IPS-NIHi11 (cell line): Measurements from ENCODE around the gene HNF1A.

Source experiments
- DNase-seq: peaks from one replicate; pipeline ENCODE4 v3.0.0; 2012; ENCODE audit warnings: mixed read lengths, low spot score

The HNF1A gene

GRCh38 chr12:120959111-120959878 is 19.0 kb upstream of the HNF1A start:
- DNase-seq: no peak

DNA sequence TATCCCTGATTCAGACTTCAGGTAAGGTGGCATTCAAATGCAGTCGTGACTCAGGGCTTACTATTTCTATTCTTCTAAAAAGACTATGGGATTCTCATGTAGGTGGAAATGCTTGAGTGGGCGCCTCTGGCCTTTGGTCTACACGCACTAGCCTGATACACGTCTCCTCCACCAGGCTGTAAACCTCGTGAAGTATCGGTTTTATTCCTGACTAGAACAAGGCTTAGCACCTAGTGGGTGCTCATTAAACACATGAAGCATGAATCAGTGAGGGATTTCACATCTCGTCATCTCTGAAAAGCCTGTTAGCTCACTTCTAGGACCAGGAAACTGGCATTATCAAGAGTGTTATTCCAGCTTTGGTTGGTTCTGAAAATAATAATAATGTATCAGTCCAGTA is 17.7 kb upstream of the HNF1A start:
- no peak for DNase-seq

DNA sequence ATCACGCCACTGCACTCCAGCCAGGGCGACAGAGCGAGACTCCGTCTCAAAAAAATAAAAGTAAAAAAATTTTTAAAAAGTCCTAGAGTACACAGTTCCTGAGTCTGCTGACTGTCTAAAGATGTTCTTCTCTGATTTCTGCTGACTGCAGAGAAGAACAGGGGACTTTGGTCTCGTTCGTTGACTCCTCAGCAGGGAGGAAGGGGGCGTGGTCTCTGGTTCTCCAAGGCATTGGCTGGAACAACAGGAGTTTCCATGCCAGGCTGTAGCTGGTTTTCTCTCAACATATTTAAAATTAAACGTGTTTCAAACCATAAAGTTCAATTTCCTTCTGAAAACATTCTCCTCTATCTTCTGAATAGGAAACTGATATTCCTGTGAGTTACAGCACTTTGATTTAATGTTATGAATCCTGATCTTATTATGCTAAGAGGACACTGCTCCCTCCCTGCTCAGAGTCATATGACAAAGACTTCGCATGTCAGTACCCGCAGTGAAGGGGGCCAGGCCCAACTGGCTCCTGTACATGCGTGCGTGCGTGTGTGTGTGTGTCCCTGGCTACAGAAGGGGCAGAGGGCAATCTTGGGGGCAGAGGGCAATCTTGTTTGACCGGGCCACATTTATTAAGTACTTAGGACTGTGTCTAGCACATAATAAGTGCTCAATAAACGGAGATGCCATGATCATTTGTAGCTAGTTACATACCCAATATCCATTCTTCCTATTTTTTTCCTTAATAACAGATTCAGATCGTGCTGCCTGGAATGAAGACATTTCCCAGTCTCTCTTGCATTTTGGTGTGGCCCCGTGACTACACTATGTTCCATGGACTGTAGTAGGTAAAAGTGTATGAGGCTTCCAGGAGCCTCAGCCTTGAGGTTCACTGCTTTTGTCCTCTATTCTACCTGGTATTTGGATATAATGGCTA is 16.5 kb upstream of the HNF1A start:
- peak; percentile 75 for DNase-seq

GRCh38 chr12:120962532-120963020 is 15.8 kb upstream of the HNF1A start:
- DNase-seq: no peak

DNA sequence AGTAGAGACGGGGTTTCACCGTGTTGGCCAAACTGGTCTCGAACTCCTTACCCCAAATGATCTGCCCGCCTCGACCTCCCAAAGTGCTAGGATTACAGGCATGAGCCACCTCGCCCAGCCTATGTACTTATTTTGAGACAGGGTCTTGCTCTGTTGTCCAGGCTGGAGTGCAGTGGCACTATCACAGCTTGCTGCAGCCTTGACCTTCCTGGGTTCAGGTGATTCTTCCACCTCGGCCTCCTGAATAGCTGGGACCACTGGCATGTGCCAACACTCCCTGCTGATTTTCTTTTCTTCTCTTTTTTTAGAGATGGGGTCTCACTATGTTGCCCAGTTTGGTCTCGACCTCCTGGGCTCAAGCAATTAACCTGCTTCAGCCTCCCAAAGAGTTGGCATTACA is 14.0 kb upstream of the HNF1A start:
- DNase-seq: no peak

DNA sequence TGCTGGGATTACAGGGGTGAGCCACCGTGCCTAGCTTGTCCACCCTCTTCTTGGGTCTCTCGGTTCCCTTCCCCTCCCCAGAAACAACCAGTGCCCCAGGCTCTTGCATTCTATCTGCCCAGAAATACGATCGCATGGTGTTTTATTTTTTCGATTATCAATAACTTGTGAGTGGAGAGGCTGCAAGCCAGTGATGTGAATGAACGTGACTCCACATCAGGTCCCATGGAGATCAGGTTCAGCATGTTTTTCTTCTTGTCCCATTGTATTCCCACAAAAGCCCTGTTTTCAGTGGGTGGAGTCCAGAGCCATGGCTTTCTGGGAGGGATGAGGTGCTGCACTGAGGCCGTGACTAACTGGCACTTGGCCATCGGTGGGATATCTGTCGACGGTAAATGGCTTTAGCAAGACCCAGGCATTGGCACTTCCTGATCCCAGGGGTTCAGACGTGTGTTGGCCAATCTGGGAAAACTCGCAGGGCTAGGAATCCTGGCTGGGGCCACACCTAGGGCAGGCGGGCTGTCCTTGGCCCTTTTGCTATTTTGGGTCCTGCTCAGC is 12.7 kb upstream of the HNF1A start:
- DNase-seq: no peak

- no peak for DNase-seq
These were observed 8.0 kb upstream of the HNF1A start for GRCh38 chr12:120970310-120970709.

GRCh38 chr12:120971299-120972180 is 6.8 kb upstream of the HNF1A start:
- peak; percentile 76 for DNase-seq

DNA sequence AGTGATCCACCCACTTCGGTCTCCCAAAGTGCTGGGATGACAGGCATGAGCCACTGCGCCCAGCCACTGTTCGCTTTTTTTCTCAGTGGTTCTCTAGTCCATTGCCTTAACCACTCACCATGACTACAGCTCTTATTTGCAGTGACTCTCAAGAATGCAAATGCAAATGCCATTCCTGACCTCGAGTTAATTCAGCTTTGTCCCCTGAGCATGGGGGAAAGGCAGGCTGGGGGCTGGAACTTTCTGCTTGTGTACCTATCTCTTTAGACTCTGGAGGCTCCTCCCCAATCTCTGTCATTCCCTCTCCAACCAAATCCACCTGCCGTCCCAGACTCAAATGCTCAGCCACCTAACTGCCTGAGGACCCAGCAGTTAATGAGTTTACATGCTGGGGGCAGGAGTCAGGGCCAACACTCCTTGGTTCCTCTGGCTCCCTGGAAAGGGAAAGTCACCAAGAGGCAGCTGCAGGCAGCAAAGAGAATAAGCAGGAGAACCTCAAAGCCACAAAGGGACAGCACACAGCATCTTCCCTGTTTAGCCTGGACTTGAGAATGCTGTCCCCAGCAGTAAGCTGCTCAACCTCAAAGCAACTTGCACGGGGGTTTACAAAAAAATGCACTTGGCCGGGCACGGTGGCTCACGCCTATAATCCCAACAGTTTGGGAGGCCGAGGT is 5.3 kb upstream of the HNF1A start:
- DNase-seq: peak; percentile 73

- no peak for DNase-seq
These were observed 630 bp upstream of the HNF1A start for GRCh38 chr12:120977531-120978295.

DNA sequence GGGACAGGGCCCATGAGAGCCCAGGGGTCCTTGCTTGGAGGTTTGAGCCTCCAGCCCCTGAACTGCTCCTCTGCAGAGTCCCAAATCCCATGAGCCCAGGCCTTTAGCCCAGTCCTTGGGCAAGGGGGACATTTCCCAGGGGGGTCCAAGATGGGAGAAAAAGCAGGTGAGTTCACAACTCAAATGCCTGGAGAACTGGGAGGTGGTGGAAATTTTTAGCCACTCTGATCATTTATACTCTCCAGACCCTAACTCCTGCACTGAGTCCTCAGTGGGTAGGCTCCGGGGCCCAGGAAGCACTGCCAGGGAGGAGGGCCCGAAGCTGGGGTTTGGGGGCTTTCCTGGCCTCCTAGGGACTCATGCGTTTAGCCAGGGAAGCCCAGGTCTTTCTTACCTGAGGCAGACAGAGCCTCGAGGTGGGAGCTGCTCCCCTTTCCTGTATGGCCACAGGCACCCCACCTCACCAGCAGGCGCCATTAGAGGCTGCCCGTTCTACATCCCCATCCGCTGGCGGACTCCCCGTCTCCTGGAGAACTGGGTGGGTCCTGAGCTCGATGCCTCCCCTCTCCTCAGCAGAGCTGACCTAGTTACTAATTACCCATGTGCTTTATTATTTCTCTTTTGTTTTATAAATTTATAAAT is 998 bp downstream of the HNF1A start:
- DNase-seq: no peak

- peak; percentile 55 for DNase-seq
These were observed 1.7 kb downstream of the HNF1A start for GRCh38 chr12:120979862-120980696.

- no peak for DNase-seq
These were observed 2.5 kb downstream of the HNF1A start for GRCh38 chr12:120980800-120981368.

DNA sequence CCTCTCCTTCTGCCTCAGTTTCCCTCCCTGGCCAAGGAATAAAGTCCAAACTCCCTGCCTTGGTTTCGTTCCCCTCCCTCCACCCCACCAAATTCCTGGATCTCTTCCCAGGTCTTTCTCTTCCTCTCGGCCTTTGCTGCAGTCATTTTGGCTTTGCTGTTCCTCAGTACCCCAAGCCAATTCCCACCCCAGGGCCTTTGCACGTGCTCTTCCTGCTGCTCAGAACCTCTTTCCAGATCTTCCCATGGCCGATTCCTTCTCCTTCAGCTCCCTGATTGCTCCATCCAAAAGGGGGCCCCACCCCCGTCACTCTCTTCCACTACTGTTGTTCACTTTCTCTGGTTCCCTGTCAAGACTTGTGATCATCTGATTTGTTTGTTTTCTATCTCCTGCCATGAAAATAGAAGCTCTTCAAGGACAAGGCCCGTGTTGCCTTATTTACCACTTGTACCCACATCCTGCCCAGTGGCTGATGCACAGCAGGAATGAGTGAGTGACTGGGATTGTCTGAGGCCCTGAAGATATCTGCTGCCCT is 3.1 kb downstream of the HNF1A start:
- no peak for DNase-seq

- DNase-seq: no peak
These were observed 4.3 kb downstream of the HNF1A start for GRCh38 chr12:120982659-120983058.

DNA sequence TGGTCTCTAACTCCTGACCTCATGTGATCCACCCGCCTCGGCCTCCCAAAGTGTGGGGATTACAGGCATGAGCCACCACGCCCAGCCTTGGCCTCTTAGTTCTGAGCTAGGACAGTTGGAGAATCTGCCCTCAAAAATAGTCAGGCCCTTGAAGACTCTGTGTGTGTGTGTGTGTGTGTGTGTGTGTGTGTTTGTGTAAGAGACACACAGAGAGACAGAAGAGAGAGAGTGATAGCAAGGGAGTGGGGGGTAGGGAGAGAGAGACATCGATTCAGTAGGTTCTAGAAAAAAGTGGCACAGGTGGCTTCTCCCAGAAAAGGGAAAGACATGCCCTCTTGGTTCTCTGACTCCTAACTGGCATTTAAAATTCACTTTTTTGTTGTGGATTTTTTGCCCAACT is 5.4 kb downstream of the HNF1A start:
- no peak for DNase-seq

DNA sequence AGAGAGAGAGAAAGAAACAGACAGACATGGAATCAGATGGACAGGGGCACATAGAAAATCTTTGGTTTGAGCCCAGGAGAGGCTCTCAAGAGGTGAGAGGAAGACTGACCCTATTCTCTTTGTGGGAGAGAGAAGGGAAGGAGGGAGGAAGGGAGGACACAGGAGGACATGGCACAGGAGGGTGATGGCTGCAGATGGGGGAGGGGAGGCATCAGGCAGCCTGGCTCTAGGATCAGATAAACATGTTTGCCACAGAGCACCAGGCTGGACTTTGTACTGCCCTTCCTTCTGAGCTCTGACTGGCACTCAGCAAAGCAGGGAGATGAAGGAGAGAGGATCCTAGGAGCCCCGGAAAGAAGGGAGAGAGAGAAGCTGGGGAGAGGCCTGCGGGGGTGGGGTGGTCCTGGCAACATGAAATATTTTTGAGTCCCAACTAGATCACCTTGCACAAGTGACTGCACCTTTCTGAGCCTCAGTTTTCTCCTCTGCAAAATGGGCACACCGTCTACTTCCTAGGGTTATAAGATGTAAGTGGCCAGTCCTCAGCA is 6.1 kb downstream of the HNF1A start:
- peak; percentile 37 for DNase-seq

DNA sequence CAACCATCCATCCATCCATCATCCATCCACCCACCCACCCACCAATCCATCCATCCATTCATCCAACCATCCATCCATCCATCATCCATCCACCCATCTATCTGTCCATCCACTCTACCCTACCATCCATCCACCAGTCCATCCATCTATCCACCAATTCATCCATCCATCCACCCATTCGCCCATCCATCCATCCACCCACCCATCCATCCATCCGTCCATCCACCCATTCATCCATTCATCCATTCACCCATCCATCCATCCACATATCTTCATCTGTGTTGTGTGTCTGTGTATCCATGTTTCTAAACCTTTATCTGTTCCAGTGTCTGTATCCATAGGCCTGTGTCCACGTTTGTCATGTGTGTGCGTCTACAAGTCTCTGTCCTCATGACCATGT is 9.9 kb downstream of the HNF1A start:
- DNase-seq: no peak
